ENCODE results near the gene ABCB11.

DNA sequence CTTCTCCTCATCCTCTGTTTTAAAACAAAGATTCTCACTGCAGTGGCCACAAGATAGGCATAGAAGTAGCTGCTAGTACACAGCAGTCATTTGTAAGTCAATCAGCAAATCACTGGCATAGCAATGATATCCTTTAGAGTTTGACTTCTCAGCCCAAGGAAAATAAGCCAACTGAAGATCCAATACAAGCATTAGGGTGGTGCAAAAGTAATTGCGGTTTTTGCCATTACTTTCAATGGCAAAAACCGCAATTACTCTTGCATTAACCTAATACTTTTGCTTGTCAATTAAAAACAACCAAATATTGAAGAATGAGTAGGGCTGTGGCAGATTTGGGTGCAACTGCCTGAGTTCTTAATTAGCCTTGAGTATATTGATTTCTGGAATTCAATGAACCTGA, 127.2 kb downstream of the ABCB11 start:
- TF ChIP-seq, protein P1, sequence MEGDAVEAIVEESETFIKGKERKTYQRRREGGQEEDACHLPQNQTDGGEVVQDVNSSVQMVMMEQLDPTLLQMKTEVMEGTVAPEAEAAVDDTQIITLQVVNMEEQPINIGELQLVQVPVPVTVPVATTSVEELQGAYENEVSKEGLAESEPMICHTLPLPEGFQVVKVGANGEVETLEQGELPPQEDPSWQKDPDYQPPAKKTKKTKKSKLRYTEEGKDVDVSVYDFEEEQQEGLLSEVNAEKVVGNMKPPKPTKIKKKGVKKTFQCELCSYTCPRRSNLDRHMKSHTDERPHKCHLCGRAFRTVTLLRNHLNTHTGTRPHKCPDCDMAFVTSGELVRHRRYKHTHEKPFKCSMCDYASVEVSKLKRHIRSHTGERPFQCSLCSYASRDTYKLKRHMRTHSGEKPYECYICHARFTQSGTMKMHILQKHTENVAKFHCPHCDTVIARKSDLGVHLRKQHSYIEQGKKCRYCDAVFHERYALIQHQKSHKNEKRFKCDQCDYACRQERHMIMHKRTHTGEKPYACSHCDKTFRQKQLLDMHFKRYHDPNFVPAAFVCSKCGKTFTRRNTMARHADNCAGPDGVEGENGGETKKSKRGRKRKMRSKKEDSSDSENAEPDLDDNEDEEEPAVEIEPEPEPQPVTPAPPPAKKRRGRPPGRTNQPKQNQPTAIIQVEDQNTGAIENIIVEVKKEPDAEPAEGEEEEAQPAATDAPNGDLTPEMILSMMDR (IDR thresholded peaks at IDR 0.05; ENCODE audit: low read depth, low read length, missing input control): no peak
- no peak for TF ChIP-seq EGR1 (IDR thresholded peaks at IDR 0.05; ENCODE audit: low read depth in 2 of 2)
- TF ChIP-seq, protein P2, sequence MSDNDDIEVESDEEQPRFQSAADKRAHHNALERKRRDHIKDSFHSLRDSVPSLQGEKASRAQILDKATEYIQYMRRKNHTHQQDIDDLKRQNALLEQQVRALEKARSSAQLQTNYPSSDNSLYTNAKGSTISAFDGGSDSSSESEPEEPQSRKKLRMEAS (IDR thresholded peaks at IDR 0.05): no peak
